Breast epithelium (tissue), 3 donors: ENCODE results near the gene AKT1S1.

Experiments
- POLR2A ChIP-seq: fragments of 450-650 bp; IDR thresholded peaks from one replicate; pipeline ENCODE4 v1.6.1; 2016; ENCODE audit warnings: antibody characterized with exemption, mild to moderate bottlenecking, moderate library complexity
- POLR2AphosphoS5 ChIP-seq, 3 donors: sonication (generic); formaldehyde crosslinking; IDR thresholded peaks; one replicate each; pipeline ENCODE4 v1.6.1; 2017; ENCODE audit warnings: antibody characterized with exemption in 3 of 3

DNA sequence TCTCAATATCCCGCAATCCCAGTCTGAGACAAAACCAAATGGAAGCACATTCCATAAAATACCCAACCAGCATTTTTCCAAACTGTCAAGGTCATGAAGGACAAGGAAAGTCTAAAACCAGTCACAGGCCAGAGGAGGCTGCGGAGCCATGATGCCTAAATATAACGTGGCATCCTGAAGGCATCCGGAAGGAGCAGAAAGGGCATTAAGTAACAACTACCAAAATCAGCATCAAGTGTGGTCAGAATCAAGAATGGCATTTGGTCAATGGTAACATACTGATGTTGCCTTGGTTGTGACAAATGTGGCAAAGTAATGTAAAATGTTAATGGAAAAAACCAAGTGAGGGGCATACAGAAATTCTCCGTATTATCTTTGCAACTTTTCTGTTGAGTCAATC, 48.3 kb upstream of the AKT1S1 start:
- TF ChIP-seq POLR2A, result no peak
- no peak for TF ChIP-seq POLR2AphosphoS5 (IDR thresholded peaks at IDR 0.05)
